Vagina (tissue), 2 donors: ENCODE results near the gene ACYP2. TPM values are rescaled to one million over a fixed set of nuclear protein-coding genes. Genes with fewer than 3 reads are reported as not detected.

Experiments
- DNase-seq, 2 donors: peaks; one replicate each; pipeline ENCODE4 v3.0.0-alpha.2; 2017; ENCODE audit errors: extremely low spot score in 2 of 2
- H3K27ac ChIP-seq: fragments of 200-600 bp; sonication (generic); one replicate; pipeline ENCODE4 v1.5.1; 2019
- H3K27me3 ChIP-seq: fragments of 200-600 bp; sonication (generic); one replicate; pipeline ENCODE4 v1.5.1; 2019
- H3K36me3 ChIP-seq, 2 donors: fragments of 200-600 bp; sonication (generic); one replicate each; pipeline ENCODE4 v1.5.1; 2017 to 2019
- H3K4me1 ChIP-seq: fragments of 200-600 bp; sonication (generic); one replicate; pipeline ENCODE4 v1.5.1; 2019
- H3K4me3 ChIP-seq, 2 donors: fragments of 200-600 bp; sonication (generic); 1 replicate in 1 of 2; 2 replicates in 1 of 2; pipeline ENCODE4 v1.5.1; 2016 to 2019
- H3K9me3 ChIP-seq: fragments of 200-600 bp; sonication (generic); one replicate; pipeline ENCODE4 v1.5.1; 2019
- POLR2A ChIP-seq, 2 donors: fragments of 450-650 bp; IDR thresholded peaks; one replicate each; pipeline ENCODE4 v1.6.1; 2017; ENCODE audit warnings: antibody characterized with exemption in 2 of 2, mild to moderate bottlenecking in 2 of 2, moderate library complexity in 2 of 2
- POLR2AphosphoS5 ChIP-seq, 2 donors: sonication (generic); formaldehyde crosslinking; IDR thresholded peaks; one replicate each; pipeline ENCODE4 v1.9.0; 2017; ENCODE audit warnings: antibody characterized with exemption in 2 of 2, mild to moderate bottlenecking in 2 of 2, low read depth in 1 of 2; ENCODE audit not compliant: insufficient read depth in 1 of 2
- intact Hi-C: fragments of 100-400 bp; cut with DNase I; formaldehyde crosslinking; loops from one replicate; pipeline ENCODE4 v1.15.1; 2023
- total RNA-seq: library from RNA; depleted of rRNA; stranded (reverse); fragments of >200 nt; gene quantifications from one replicate; pipeline ENCODE4 v1.2.3, GENCODE V29; 2016
- TF ChIP-seq, protein P1 (sequence below), 3 experiments: fragments of 450-650 bp in 2 of 3; fragments of 200-600 bp in 1 of 3; sonication (generic) in 1 of 3; IDR thresholded peaks; one replicate each; pipeline ENCODE4 v1.5.1; 2017 to 2019; ENCODE audit warnings: antibody characterized with exemption in 3 of 3, mild to moderate bottlenecking in 2 of 3, moderate library complexity in 2 of 3

Gene ACYP2
- total RNA-seq, 1 donor from 2014 or later, result 10.8 TPM

DNA sequence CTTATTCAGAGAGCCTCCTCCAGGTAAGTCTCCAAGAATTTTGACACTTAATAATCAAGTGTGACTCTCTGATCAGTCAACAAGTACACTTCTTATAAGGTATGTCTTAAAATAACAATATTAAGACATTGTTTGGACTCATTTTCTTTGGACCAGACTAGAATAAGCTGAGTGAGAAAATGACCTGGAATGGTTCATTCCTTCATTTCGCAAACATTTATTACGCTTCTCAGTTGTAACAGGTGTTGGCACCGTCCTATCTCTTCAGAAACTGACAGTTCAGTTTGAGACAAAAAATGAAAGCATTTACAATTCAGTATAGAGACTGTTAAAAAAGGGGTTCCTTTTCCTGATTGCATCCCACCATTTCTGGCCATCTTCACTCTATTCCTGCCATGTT, 94.0 kb downstream of the ACYP2 start:
- no peak for DNase-seq
- Histone ChIP-seq H3K4me1 (peaks cover 27% of the 10 kb centered on the region), H3K9me3 (no peaks in the 10 kb centered on the region), H3K4me3 (no peak overlapping the region), H3K36me3 (no peaks in the 10 kb centered on the region), H3K27me3 (no peaks in the 10 kb centered on the region), H3K27ac (no peak overlapping the region)
- TF ChIP-seq POLR2AphosphoS5 (IDR thresholded peaks at IDR 0.05; ENCODE audit: insufficient read depth in 1 of 2, low read depth in 1 of 2), result no peak
- TF ChIP-seq, protein P1, sequence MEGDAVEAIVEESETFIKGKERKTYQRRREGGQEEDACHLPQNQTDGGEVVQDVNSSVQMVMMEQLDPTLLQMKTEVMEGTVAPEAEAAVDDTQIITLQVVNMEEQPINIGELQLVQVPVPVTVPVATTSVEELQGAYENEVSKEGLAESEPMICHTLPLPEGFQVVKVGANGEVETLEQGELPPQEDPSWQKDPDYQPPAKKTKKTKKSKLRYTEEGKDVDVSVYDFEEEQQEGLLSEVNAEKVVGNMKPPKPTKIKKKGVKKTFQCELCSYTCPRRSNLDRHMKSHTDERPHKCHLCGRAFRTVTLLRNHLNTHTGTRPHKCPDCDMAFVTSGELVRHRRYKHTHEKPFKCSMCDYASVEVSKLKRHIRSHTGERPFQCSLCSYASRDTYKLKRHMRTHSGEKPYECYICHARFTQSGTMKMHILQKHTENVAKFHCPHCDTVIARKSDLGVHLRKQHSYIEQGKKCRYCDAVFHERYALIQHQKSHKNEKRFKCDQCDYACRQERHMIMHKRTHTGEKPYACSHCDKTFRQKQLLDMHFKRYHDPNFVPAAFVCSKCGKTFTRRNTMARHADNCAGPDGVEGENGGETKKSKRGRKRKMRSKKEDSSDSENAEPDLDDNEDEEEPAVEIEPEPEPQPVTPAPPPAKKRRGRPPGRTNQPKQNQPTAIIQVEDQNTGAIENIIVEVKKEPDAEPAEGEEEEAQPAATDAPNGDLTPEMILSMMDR (IDR thresholded peaks at IDR 0.05), result no peak
- intact Hi-C loops, result no loop called here

DNA sequence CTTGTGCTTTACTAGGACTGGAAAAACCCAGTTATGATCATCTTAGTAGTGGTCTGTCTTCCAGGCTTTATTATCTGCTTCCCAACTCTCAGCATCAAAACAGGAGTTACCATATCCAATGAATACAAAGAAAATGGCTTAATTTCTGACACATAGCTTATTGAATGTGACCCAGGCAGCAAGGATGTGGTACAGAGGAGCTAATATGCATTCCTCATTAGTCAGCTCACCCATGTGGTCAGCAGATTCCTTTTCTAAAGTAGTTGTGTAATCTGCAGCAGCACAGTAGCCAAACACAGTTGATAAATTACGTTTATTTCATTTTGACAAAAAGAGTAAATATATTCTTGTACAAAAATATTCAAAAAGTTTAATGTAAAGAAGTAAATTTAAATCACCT, 97.0 kb downstream of the ACYP2 start:
- H3K4me1 ChIP-seq, result peaks cover 27% of the 10 kb centered on the region
- intact Hi-C loops, result no loop called here
- no peaks in the 10 kb centered on the region for H3K36me3 ChIP-seq
- no peak for DNase-seq
- H3K27me3 ChIP-seq, result no peaks in the 10 kb centered on the region
- H3K4me3 ChIP-seq, result no peak overlapping the region
- TF ChIP-seq, protein P1 (IDR thresholded peaks at IDR 0.05), result no peak
- TF ChIP-seq POLR2A (IDR thresholded peaks at IDR 0.05) (no peak), POLR2AphosphoS5 (IDR thresholded peaks at IDR 0.05; ENCODE audit: insufficient read depth in 1 of 2, low read depth in 1 of 2) (no peak)
- H3K9me3 ChIP-seq, result no peaks in the 10 kb centered on the region
- no peak overlapping the region for H3K27ac ChIP-seq

- intact Hi-C loops, result no loop called here
- Histone ChIP-seq H3K4me1 (peaks cover 21% of the 10 kb centered on the region), H3K4me3 (no peak overlapping the region), H3K27me3 (no peaks in the 10 kb centered on the region), H3K9me3 (no peaks in the 10 kb centered on the region), H3K27ac (no peak overlapping the region), H3K36me3 (no peaks in the 10 kb centered on the region)
- TF ChIP-seq, protein P1 (IDR thresholded peaks at IDR 0.05), result no peak
- no peak for TF ChIP-seq POLR2A (IDR thresholded peaks at IDR 0.05)
- TF ChIP-seq POLR2AphosphoS5 (IDR thresholded peaks at IDR 0.05; ENCODE audit: insufficient read depth in 1 of 2, low read depth in 1 of 2), result no peak
- DNase-seq, result no peak
Measured at GRCh38 chr2:54213082-54213481, 97.7 kb downstream of the ACYP2 start.

DNA sequence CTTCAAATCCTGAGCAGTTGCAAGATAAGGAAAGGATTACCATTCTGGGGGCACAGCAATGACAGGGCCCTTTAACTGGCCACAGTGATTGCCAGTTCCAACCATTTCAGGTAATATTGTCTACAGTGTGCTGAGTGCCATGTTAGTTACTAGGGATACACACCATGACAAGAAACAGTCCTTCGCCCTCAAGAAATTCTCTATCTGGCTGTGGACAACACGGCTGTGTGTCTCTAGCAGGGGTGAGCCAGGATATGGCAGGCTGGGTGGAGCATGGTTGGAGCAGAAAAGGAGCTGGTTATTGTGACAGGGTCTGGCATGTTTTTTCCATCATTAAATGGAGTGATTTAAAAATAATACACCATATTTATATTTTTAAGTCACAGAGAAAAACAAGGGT, 109.6 kb downstream of the ACYP2 start:
- Histone ChIP-seq H3K9me3 (no peaks in the 10 kb centered on the region), H3K36me3 (no peaks in the 10 kb centered on the region), H3K4me1 (peaks cover 8% of the 10 kb centered on the region), H3K4me3 (no peak overlapping the region), H3K27me3 (no peaks in the 10 kb centered on the region), H3K27ac (no peak overlapping the region)
- DNase-seq, result no peak
- TF ChIP-seq, protein P1 (IDR thresholded peaks at IDR 0.05), result no peak
- TF ChIP-seq POLR2AphosphoS5 (IDR thresholded peaks at IDR 0.05; ENCODE audit: insufficient read depth in 1 of 2, low read depth in 1 of 2) (no peak), POLR2A (IDR thresholded peaks at IDR 0.05) (no peak)
- intact Hi-C loops, result no loop called here

DNA sequence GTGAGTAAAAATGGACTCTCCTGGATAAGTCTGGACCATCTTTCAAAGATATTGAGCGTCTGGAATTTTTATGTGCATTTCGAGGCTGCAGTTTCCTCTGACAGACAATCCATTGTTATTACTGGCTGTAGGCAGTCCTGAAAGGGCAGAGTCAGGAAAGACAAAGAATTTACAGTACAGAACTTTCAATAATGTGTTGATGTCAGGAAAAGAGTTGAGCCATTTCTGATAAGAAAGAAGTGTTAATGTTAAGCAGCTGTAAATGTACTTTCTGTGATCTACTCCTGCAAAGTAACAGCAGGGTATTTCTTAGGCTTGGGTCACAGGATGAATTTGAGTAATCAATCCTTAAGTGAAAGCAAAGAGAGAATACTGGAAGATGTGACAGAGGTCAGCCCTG, 110.8 kb downstream of the ACYP2 start:
- H3K27ac ChIP-seq, result no peak overlapping the region

More for the DNA sequence above, 110.8 kb downstream of the ACYP2 start:
- no peak for DNase-seq
- Histone ChIP-seq H3K9me3 (no peaks in the 10 kb centered on the region), H3K27me3 (no peaks in the 10 kb centered on the region), H3K36me3 (no peaks in the 10 kb centered on the region), H3K4me3 (no peak overlapping the region), H3K4me1 (peaks cover 8% of the 10 kb centered on the region)
- intact Hi-C loops, result no loop called here
- TF ChIP-seq, protein P1 (IDR thresholded peaks at IDR 0.05), result no peak
- TF ChIP-seq POLR2AphosphoS5 (IDR thresholded peaks at IDR 0.05; ENCODE audit: insufficient read depth in 1 of 2, low read depth in 1 of 2) (no peak), POLR2A (IDR thresholded peaks at IDR 0.05) (no peak)
